Right lobe of liver (tissue), 4 donors: ENCODE data around the gene NR1I3.
"Not testable (repeated sequence)": the region's sequence is repeated elsewhere in the genome, so short reads cannot be mapped to it uniquely, and the experiment has no call there.

Experiments used
- CTCF ChIP-seq, 4 donors: fragments of 200-600 bp in 3 of 4; fragments of 450-650 bp in 1 of 4; IDR thresholded peaks; one replicate each; pipeline versions ENCODE4 v1.5.1 to v1.8.0; 2016 to 2022; ENCODE audit warnings: antibody characterized with exemption in 4 of 4, mild to moderate bottlenecking in 2 of 4
- POLR2A ChIP-seq: fragments of 450-650 bp; IDR thresholded peaks from one replicate; pipeline ENCODE4 v1.6.1; 2017; ENCODE audit warnings: antibody characterized with exemption, mild to moderate bottlenecking
- donor health status: DM: no; HTN: no; CAD: no.
- donor health status: DM: no; HTN: no; CAD: no.
- donor health status: DM: no; HTN: yes; CAD: no.

GRCh38 chr1:161255955-161256520 is 18.0 kb upstream of the NR1I3 start:
- TF ChIP-seq POLR2A; CTCF (IDR thresholded peaks at IDR 0.05): not testable (repeated sequence)
